Measurements from ENCODE around the gene DNPH1.

The DNPH1 gene

GRCh38 chr6:43263314-43264178, 34.3 kb upstream of the DNPH1 start:
- no peak for DNase-seq (ENCODE audit: low read depth, low spot score)

GRCh38 chr6:43262780-43263313, 33.6 kb upstream of the DNPH1 start:
- DNase-seq (ENCODE audit: low read depth, low spot score): no peak

- DNase-seq (ENCODE audit: low read depth, low spot score): no peak
Observed at GRCh38 chr6:43262000-43262779, 32.9 kb upstream of the DNPH1 start.

GRCh38 chr6:43261198-43261597, 31.9 kb upstream of the DNPH1 start:
- no peak for DNase-seq (ENCODE audit: low read depth, low spot score)

GRCh38 chr6:43260791-43261190, 31.5 kb upstream of the DNPH1 start:
- no peak for DNase-seq (ENCODE audit: low read depth, low spot score)

GRCh38 chr6:43258807-43259686, 29.8 kb upstream of the DNPH1 start:
- no peak for DNase-seq (ENCODE audit: low read depth, low spot score)

- no peak for DNase-seq (ENCODE audit: low read depth, low spot score)
Observed at GRCh38 chr6:43258180-43258579, 28.9 kb upstream of the DNPH1 start.

GRCh38 chr6:43257367-43258145, 28.3 kb upstream of the DNPH1 start:
- DNase-seq (ENCODE audit: low read depth, low spot score): no peak

- DNase-seq (ENCODE audit: low read depth, low spot score): no peak
Observed at GRCh38 chr6:43256670-43257366, 27.5 kb upstream of the DNPH1 start.

- DNase-seq (ENCODE audit: low read depth, low spot score): no peak
Observed at GRCh38 chr6:43255408-43256054, 26.2 kb upstream of the DNPH1 start.

GRCh38 chr6:43254846-43255245, 25.6 kb upstream of the DNPH1 start:
- no peak for DNase-seq (ENCODE audit: low read depth, low spot score)

- DNase-seq (ENCODE audit: low read depth, low spot score): no peak
Observed at GRCh38 chr6:43254138-43254817, 25.0 kb upstream of the DNPH1 start.

- no peak for DNase-seq (ENCODE audit: low read depth, low spot score)
Observed at GRCh38 chr6:43253401-43253800, 24.1 kb upstream of the DNPH1 start.

GRCh38 chr6:43250992-43251373, 21.7 kb upstream of the DNPH1 start:
- DNase-seq (ENCODE audit: low read depth, low spot score): no peak

GRCh38 chr6:43248791-43249190, 19.5 kb upstream of the DNPH1 start:
- no peak for DNase-seq (ENCODE audit: low read depth, low spot score)

GRCh38 chr6:43248101-43248500, 18.8 kb upstream of the DNPH1 start:
- no peak for DNase-seq (ENCODE audit: low read depth, low spot score)

GRCh38 chr6:43247114-43247999, 18.1 kb upstream of the DNPH1 start:
- DNase-seq (ENCODE audit: low read depth, low spot score): no peak

Measured in brain pericyte (primary cell).